SK-N-SH (cell line): Measurements from ENCODE around the gene ME1. TPM values are rescaled to one million over a fixed set of nuclear protein-coding genes. Genes with fewer than 3 reads are reported as not detected.

Source experiments
- CTCF ChIA-PET: fragments of 300-600, 350-600 bp; formaldehyde crosslinking; extraction: SDS; loops from one replicate; lab custom pipeline; 2021; lab: Yijun Ruan, JAX
- POLR2A ChIA-PET: fragments of 350-600 bp; sonication (Branson Sonifier 250); formaldehyde crosslinking; extraction: SDS; loops from one replicate; lab custom pipeline; 2020; ENCODE audit warnings: antibody characterized with exemption, inconsistent platforms; lab: Yijun Ruan, JAX
- DNase-seq: peaks from one replicate; pipeline ENCODE4 v3.0.0; 2012
- H2AFZ ChIP-seq: fragments of 200-600 bp; sonication (generic); 2 replicates; pipeline ENCODE4 v1.8.1; 2016; ENCODE audit warnings: antibody characterized with exemption, mild to moderate bottlenecking, low read depth
- H3F3A ChIP-seq: fragments of 200-600 bp; sonication (generic); replicated peaks from 2 replicates; pipeline ENCODE3; 2016; ENCODE audit warnings: antibody characterized with exemption, mild to moderate bottlenecking; ENCODE audit not compliant: insufficient read depth
- H3K27ac ChIP-seq, 2 experiments: fragments of 200-500 bp in 1 of 2; fragments of 200-600 bp in 1 of 2; sonication (Bioruptor generic) in 1 of 2; sonication (generic), shearing (Covaris generic) in 1 of 2; 2 replicates each; pipeline versions ENCODE4 v1.5.1 to v1.6.1; 2014 to 2016; ENCODE audit warnings: low read depth in 2 of 2, inconsistent platforms in 1 of 2, low read length in 1 of 2, mild to moderate bottlenecking in 1 of 2, mixed read lengths in 1 of 2
- H3K27me3 ChIP-seq: fragments of 200-600 bp; sonication (generic), shearing (Covaris generic); 2 replicates; pipeline ENCODE4 v1.6.1; 2016; ENCODE audit warnings: mixed run types; ENCODE audit not compliant: insufficient read depth
- H3K36me3 ChIP-seq, 2 experiments: fragments of 200-500 bp in 1 of 2; fragments of 200-600 bp in 1 of 2; sonication (Bioruptor generic) in 1 of 2; sonication (generic) in 1 of 2; replicated peaks in 1 of 2; 2 replicates each; pipeline versions ENCODE3 to v1.5.1; 2014 to 2016; ENCODE audit warnings: low read length in 1 of 2, mild to moderate bottlenecking in 1 of 2; ENCODE audit not compliant: insufficient read depth in 2 of 2, control insufficient read depth in 1 of 2
- H3K4me1 ChIP-seq, 2 experiments: fragments of 200-500 bp in 1 of 2; fragments of 200-600 bp in 1 of 2; sonication (Bioruptor generic) in 1 of 2; sonication (generic), shearing (Covaris generic) in 1 of 2; 2 replicates each; pipeline versions ENCODE4 v1.5.1 to v1.6.1; 2014 to 2016; ENCODE audit warnings: low read depth in 1 of 2, low read length in 1 of 2, mixed run types in 1 of 2; ENCODE audit not compliant: insufficient read depth in 2 of 2, control insufficient read depth in 1 of 2
- H3K4me2 ChIP-seq: fragments of 200-600 bp; sonication (generic), shearing (Covaris generic); 2 replicates; pipeline ENCODE4 v1.6.1; 2017; ENCODE audit warnings: mixed run types
- H3K4me3 ChIP-seq, 2 experiments: fragments of 200-500 bp in 1 of 2; fragments of 200-600 bp in 1 of 2; sonication (Bioruptor generic) in 1 of 2; sonication (generic), shearing (Covaris generic) in 1 of 2; 2 replicates each; pipeline versions ENCODE4 v1.5.1 to v1.8.1; 2014 to 2016; ENCODE audit warnings: low read depth in 2 of 2, inconsistent platforms in 1 of 2, low read length in 1 of 2, mild to moderate bottlenecking in 1 of 2, mixed read lengths in 1 of 2, moderate library complexity in 1 of 2
- H3K79me2 ChIP-seq: fragments of 200-600 bp; sonication (generic); 2 replicates; pipeline ENCODE4 v1.8.1; 2017; ENCODE audit warnings: mild to moderate bottlenecking; ENCODE audit not compliant: insufficient read depth
- H3K9ac ChIP-seq: fragments of 200-600 bp; sonication (generic); 2 replicates; pipeline ENCODE4 v1.6.1; 2017; ENCODE audit warnings: mixed run types
- H3K9me2 ChIP-seq: fragments of 200-600 bp; sonication (generic); 2 replicates; pipeline ENCODE4 v1.6.1; 2017; ENCODE audit warnings: mixed run types
- H3K9me3 ChIP-seq: fragments of 200-600 bp; sonication (generic); 2 replicates; pipeline ENCODE4 v1.6.1; 2017; ENCODE audit warnings: mixed run types, mild to moderate bottlenecking, moderate library complexity
- H4K20me1 ChIP-seq: fragments of 200-600 bp; sonication (generic); 2 replicates; pipeline ENCODE4 v1.6.1; 2017; ENCODE audit warnings: mild to moderate bottlenecking, mixed run types; ENCODE audit not compliant: insufficient read depth
- EZH2phosphoT487 ChIP-seq: fragments of 200-600 bp; sonication (generic); IDR thresholded peaks from 2 replicates; pipeline ENCODE4 v1.6.1; 2017; ENCODE audit warnings: low read depth, mixed run types, mild to moderate bottlenecking, antibody characterized with exemption, moderate library complexity, borderline replicate concordance
- JUND ChIP-seq: IDR thresholded peaks from 2 replicates; pipeline ENCODE4 v1.4.0; 2012
- MEF2A ChIP-seq: IDR thresholded peaks from 2 replicates; pipeline ENCODE4 v1.4.0; 2012; ENCODE audit warnings: low read depth, borderline replicate concordance
- NFIC ChIP-seq: IDR thresholded peaks from 2 replicates; pipeline ENCODE4 v1.4.0; 2012; ENCODE audit warnings: borderline replicate concordance
- POLR2AphosphoS5 ChIP-seq: IDR thresholded peaks from 2 replicates; pipeline ENCODE4 v1.6.1; 2012; ENCODE audit warnings: low read depth, low read length
- RCOR1 ChIP-seq: fragments of 150-350 bp; IDR thresholded peaks from 2 replicates; pipeline ENCODE4 v1.6.1; 2017; ENCODE audit warnings: antibody characterized with exemption, low read length
- RXRA ChIP-seq: IDR thresholded peaks from 2 replicates; pipeline ENCODE4 v1.4.0; 2012; ENCODE audit warnings: low read depth, mild to moderate bottlenecking, borderline replicate concordance
- TCF12 ChIP-seq: IDR thresholded peaks from 2 replicates; pipeline ENCODE4 v1.4.0; 2012
- USF2 ChIP-seq: fragments of 150-350 bp; IDR thresholded peaks from 2 replicates; pipeline ENCODE4 v1.6.1; 2017; ENCODE audit warnings: antibody characterized with exemption, low read length, low read depth, borderline replicate concordance
- WGBS: methylation state at CpG from one replicate; pipeline ENCODE4 v1.1.6; 2017; ENCODE audit warnings: low lambda C conversion rate; 5-methylcytosine and 5-hydroxymethylcytosine counted together
- polyA plus RNA-seq, 3 experiments: library from polyadenylated mRNA; depleted of rRNA; stranded (reverse); fragments of >200 nt; gene quantifications; 2 replicates each; pipeline ENCODE4 v1.2.3, GENCODE V29; 2012
- TF ChIP-seq, protein P1 (sequence below): IDR thresholded peaks from 2 replicates; pipeline ENCODE4 v1.4.0; 2012; ENCODE audit warnings: low read depth
- TF ChIP-seq, protein P2 (sequence below): IDR thresholded peaks from 2 replicates; pipeline ENCODE4 v1.4.0; 2012; ENCODE audit warnings: low read depth, borderline replicate concordance
- TF ChIP-seq, protein P3 (sequence below): IDR thresholded peaks from 2 replicates; pipeline ENCODE4 v1.4.0; 2012; ENCODE audit warnings: low read depth, borderline replicate concordance
- TF ChIP-seq, protein P4 (sequence below): fragments of 150-350 bp; IDR thresholded peaks from 2 replicates; pipeline ENCODE4 v1.6.1; 2016; ENCODE audit warnings: mild to moderate bottlenecking, low read depth, low read length
- TF ChIP-seq, protein P5 (sequence below): fragments of 200-600 bp; sonication (generic); IDR thresholded peaks from 2 replicates; pipeline ENCODE4 v1.6.1; 2017; ENCODE audit warnings: antibody characterized with exemption, mild to moderate bottlenecking, moderate library complexity
- TF ChIP-seq, protein P6 (sequence below): IDR thresholded peaks from 2 replicates; pipeline ENCODE4; 2012

Gene ME1
- polyA plus RNA-seq, 1 of the 3 experiments (the other 2 are of a cell fraction), result 4.9 TPM

- no peaks in the 10 kb centered on the region for H3K9me3 ChIP-seq
- no peaks in the 10 kb centered on the region for H3K36me3 ChIP-seq
- CTCF ChIA-PET, result interaction anchor here (1.4 to 1.8 kb wide), 2 partner anchors 31 to 34 kb away, joined by 4 to 9 read pairs; partner anchors contain the start of gene PRSS35
- no peaks in the 10 kb centered on the region for H3F3A ChIP-seq
- no peaks in the 10 kb centered on the region for H3K79me2 ChIP-seq
- no peak for DNase-seq
- H3K9me2 ChIP-seq, result no peaks in the 10 kb centered on the region
- no peaks in the 10 kb centered on the region for H4K20me1 ChIP-seq
- 82% methylated on average over 1 of the region's 1 CpG for WGBS
- TF ChIP-seq RXRA, result no peak
- TF ChIP-seq, protein P1, sequence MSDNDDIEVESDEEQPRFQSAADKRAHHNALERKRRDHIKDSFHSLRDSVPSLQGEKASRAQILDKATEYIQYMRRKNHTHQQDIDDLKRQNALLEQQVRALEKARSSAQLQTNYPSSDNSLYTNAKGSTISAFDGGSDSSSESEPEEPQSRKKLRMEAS, result no peak
- TF ChIP-seq JUND, result no peak
- TF ChIP-seq POLR2AphosphoS5, result no peak
- TF ChIP-seq NFIC, result no peak
- TF ChIP-seq, protein P2, sequence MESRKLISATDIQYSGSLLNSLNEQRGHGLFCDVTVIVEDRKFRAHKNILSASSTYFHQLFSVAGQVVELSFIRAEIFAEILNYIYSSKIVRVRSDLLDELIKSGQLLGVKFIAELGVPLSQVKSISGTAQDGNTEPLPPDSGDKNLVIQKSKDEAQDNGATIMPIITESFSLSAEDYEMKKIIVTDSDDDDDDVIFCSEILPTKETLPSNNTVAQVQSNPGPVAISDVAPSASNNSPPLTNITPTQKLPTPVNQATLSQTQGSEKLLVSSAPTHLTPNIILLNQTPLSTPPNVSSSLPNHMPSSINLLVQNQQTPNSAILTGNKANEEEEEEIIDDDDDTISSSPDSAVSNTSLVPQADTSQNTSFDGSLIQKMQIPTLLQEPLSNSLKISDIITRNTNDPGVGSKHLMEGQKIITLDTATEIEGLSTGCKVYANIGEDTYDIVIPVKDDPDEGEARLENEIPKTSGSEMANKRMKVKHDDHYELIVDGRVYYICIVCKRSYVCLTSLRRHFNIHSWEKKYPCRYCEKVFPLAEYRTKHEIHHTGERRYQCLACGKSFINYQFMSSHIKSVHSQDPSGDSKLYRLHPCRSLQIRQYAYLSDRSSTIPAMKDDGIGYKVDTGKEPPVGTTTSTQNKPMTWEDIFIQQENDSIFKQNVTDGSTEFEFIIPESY, result no peak
- TF ChIP-seq, protein P3, sequence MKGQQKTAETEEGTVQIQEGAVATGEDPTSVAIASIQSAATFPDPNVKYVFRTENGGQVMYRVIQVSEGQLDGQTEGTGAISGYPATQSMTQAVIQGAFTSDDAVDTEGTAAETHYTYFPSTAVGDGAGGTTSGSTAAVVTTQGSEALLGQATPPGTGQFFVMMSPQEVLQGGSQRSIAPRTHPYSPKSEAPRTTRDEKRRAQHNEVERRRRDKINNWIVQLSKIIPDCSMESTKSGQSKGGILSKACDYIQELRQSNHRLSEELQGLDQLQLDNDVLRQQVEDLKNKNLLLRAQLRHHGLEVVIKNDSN, result no peak
- TF ChIP-seq MEF2A, result no peak
- TF ChIP-seq, all 33 proteins: peak for 0
- H3K4me1 ChIP-seq, result no peaks in the 10 kb centered on the region
- POLR2A ChIA-PET, result no interaction called here
- H3K27me3 ChIP-seq, result no peaks in the 10 kb centered on the region; the same call in 1 of the 2 replicates
- H3K9ac ChIP-seq, result no peak overlapping the region
- no peak overlapping the region for H3K27ac ChIP-seq
- no peak overlapping the region for H3K4me2 ChIP-seq
- H2AFZ ChIP-seq, result no peak overlapping the region
- no peak overlapping the region for H3K4me3 ChIP-seq
Measured at GRCh38 chr6:83480470-83480869, 49.6 kb upstream of the ME1 start.

DNA sequence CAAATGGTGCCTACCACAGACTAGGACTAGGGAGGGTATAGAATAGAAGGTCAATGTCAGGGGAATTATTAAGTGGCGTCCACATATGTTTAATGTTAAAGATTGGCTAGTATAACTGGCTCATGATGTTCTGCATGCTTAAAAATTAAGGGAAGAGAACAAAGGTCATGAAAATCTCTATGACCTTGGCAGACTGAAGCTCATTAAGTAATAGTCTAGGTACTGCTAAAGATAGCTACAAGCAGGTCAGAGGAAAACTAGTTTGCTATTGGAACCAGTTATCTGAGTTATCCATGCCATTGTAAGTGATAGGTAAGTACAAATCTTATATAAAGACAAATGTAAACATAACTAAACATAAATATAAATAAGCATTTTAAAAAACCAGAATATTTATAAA, 48.5 kb upstream of the ME1 start:
- no peak overlapping the region for H3K9ac ChIP-seq
- 45% methylated on average over 1 of the region's 1 CpG for WGBS
- H3K27ac ChIP-seq, result no peak overlapping the region
- H3K9me3 ChIP-seq, result no peaks in the 10 kb centered on the region
- H3K9me2 ChIP-seq, result no peaks in the 10 kb centered on the region
- H3K27me3 ChIP-seq, result no peaks in the 10 kb centered on the region; the same call in 1 of the 2 replicates
- H3K36me3 ChIP-seq, result no peaks in the 10 kb centered on the region
- H3K4me2 ChIP-seq, result no peak overlapping the region
- H2AFZ ChIP-seq, result no peak overlapping the region
- no peak overlapping the region for H3K4me3 ChIP-seq
- CTCF ChIA-PET, result interaction anchor here (1.0 to 1.8 kb wide), 3 partner anchors 32 to 414 kb away, joined by 3 to 9 read pairs (median 4); partner anchors contain the start of genes PRSS35 and UBE3D
- H3K4me1 ChIP-seq, result peaks cover 0 to under 1% of the 10 kb centered on the region in 2 experiments; a peak in 1 of 4 replicates
- POLR2A ChIA-PET, result no interaction called here
- no peaks in the 10 kb centered on the region for H4K20me1 ChIP-seq
- H3F3A ChIP-seq, result no peaks in the 10 kb centered on the region
- H3K79me2 ChIP-seq, result no peaks in the 10 kb centered on the region
- DNase-seq, result no peak
- TF ChIP-seq, protein P4, sequence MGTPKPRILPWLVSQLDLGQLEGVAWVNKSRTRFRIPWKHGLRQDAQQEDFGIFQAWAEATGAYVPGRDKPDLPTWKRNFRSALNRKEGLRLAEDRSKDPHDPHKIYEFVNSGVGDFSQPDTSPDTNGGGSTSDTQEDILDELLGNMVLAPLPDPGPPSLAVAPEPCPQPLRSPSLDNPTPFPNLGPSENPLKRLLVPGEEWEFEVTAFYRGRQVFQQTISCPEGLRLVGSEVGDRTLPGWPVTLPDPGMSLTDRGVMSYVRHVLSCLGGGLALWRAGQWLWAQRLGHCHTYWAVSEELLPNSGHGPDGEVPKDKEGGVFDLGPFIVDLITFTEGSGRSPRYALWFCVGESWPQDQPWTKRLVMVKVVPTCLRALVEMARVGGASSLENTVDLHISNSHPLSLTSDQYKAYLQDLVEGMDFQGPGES, result no peak
- TF ChIP-seq, protein P5, sequence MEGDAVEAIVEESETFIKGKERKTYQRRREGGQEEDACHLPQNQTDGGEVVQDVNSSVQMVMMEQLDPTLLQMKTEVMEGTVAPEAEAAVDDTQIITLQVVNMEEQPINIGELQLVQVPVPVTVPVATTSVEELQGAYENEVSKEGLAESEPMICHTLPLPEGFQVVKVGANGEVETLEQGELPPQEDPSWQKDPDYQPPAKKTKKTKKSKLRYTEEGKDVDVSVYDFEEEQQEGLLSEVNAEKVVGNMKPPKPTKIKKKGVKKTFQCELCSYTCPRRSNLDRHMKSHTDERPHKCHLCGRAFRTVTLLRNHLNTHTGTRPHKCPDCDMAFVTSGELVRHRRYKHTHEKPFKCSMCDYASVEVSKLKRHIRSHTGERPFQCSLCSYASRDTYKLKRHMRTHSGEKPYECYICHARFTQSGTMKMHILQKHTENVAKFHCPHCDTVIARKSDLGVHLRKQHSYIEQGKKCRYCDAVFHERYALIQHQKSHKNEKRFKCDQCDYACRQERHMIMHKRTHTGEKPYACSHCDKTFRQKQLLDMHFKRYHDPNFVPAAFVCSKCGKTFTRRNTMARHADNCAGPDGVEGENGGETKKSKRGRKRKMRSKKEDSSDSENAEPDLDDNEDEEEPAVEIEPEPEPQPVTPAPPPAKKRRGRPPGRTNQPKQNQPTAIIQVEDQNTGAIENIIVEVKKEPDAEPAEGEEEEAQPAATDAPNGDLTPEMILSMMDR, result no peak
- no peak for TF ChIP-seq EZH2phosphoT487
- no peak for TF ChIP-seq USF2
- TF ChIP-seq, protein P6, sequence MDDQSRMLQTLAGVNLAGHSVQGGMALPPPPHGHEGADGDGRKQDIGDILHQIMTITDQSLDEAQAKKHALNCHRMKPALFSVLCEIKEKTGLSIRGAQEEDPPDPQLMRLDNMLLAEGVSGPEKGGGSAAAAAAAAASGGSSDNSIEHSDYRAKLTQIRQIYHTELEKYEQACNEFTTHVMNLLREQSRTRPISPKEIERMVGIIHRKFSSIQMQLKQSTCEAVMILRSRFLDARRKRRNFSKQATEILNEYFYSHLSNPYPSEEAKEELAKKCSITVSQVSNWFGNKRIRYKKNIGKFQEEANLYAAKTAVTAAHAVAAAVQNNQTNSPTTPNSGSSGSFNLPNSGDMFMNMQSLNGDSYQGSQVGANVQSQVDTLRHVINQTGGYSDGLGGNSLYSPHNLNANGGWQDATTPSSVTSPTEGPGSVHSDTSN, result no peak
- no peak for TF ChIP-seq RCOR1
- TF ChIP-seq, protein P2, result no peak
- no peak for TF ChIP-seq TCF12
